HFF-Myc (cell line): Measurements from ENCODE around the gene SRSF1.
A peak's percentile ranks its signal among the peaks of the same experiment; 100 is the strongest.

Experiments
- DNase-seq: peaks from one replicate; pipeline ENCODE4 v3.0.0-alpha.2; 2011; ENCODE audit warnings: low read depth; ENCODE audit errors: extremely low read depth
- H3K4me3 ChIP-seq: replicated peaks from 2 replicates; pipeline ENCODE4 v1.5.1; 2011; ENCODE audit warnings: low read depth, mild to moderate bottlenecking, control low read depth, low read length
- CTCF ChIP-seq: IDR thresholded peaks from 2 replicates; pipeline ENCODE4 v1.5.1; 2012; ENCODE audit warnings: mild to moderate bottlenecking, low read depth, low read length, control low read depth; ENCODE audit errors: missing control alignments

Gene SRSF1

DNA sequence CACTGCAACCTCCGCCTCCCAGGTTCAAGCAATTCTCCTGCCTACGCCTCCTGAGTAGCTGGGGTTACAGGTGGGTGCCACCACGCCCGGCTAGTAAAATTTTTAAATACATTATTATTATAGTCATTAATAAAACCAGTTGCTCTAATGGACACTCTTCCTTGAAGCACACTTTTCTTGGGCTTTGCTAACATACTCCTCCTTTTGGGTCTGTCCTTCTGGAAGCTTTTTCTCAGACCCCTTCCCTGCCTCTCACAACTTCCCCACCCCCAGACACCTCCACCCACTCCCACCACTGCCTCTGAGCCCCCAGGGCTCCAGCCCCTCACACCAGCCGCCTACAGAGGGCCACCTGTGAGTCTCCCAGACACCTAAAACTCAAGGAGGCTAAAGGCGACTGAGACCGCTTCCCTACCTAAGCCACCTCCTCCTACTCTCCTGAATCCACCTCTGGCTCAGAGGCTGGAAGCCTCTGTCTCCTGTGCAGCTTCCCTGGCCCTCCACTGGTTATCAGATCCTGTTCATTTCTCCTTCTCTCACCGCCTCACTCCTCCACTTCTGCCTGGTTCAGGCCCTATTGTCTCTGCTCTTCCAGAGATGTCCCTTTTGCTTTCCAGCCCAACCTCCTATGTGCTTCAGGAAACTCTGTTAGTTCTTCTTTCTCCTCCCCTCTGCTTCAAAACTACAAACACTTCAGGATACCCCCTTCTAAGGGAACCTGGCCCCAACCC lies 49.8 kb downstream of the SRSF1 start:
- DNase-seq: no peak
- no peak for TF ChIP-seq CTCF

DNA sequence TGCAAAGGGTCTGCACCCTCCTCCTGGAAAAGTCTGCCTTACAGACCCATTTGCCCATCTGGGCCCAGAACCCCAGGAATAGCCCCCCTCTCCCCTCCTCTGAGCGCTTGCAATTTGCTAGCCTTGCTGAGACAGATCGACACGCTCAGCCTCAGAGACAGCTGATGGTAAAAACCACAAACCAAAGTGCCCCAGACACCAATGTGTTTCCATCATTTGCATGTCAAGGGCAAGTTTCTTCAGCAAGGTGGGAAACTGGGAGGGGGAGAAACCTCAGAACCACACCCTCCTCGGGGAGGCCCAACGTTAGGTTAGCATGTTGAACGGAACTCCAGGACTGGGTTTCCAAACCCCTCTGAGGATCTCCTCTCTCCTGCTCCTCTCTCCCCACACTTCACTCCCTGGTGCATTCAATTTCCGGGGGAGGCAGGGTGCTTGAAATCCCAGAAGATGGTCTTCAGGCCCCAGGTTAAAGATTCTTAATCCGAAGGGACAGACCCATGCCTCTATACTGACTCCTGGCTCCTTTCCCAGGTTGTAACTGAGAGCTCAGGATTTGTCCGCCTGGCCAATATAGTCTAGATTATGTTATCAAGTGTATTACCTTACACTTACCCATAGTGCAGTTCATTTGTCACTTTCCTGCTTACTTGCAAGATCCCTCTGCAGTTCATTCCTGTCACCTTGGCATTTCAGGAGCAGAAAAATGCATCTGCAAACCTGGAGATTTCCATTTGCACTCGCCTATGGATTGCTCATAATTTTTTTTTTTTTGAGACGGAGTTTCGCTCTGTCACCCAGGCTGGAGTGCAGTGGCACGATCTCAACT lies 50.5 kb downstream of the SRSF1 start:
- no peak for DNase-seq
- TF ChIP-seq CTCF: no peak
- no peak overlapping the region for H3K4me3 ChIP-seq

More for the DNA sequence above, 49.8 kb downstream of the SRSF1 start:
- no peak overlapping the region for H3K4me3 ChIP-seq

GRCh38 chr17:57955183-57955931 lies 51.7 kb downstream of the SRSF1 start, which contains the start of gene CUEDC1:
Gene CUEDC1 (minus strand): TSS chr17:57955412. CDS start chr17:57885564, 69,848 bp downstream.
- peak within 1 kb of the TSS; percentile 63 for H3K4me3 ChIP-seq
- no peak for TF ChIP-seq CTCF
- no peak for DNase-seq

DNA sequence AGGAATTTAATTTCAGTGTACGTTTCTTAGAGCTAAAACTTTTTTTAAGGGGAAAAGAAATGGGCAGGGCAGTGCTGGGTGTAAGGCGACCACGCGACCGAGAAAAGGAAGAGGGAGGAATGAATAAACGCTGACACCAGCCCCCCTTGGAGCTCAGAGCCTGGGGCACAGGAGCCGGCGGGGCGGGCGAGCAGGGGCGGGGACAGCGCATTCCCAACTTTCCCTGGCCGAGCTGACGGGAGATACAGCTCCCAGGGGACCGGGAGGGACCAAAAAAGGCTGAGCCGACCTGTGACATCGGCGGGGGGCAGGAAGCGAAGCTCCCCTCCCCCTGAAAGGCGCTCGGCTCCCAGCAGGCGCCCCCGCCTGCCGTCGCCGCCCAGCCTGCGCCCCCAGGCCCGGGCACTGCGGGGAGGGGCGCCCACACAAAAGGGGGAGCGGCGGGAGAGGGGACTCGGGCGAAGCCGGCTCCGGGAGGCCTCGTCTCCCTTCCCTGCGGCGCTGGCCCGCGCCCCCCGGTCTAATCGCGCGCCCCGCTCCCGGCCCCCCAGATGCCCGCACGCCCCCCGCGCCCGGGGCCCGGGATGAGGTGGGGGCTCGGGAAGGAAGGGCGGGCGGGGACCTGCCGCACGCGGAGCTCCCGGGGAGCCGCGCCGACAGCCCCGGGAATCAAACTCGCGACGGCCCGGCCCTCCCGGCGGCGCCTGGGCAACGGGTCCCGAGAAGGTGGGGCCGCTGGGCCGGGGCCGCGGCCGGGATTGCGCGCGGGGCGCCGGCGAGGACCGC lies 52.5 kb downstream of the SRSF1 start:
- TF ChIP-seq CTCF: no peak
- peak overlapping the region; percentile 63 for H3K4me3 ChIP-seq
- no peak for DNase-seq

DNA sequence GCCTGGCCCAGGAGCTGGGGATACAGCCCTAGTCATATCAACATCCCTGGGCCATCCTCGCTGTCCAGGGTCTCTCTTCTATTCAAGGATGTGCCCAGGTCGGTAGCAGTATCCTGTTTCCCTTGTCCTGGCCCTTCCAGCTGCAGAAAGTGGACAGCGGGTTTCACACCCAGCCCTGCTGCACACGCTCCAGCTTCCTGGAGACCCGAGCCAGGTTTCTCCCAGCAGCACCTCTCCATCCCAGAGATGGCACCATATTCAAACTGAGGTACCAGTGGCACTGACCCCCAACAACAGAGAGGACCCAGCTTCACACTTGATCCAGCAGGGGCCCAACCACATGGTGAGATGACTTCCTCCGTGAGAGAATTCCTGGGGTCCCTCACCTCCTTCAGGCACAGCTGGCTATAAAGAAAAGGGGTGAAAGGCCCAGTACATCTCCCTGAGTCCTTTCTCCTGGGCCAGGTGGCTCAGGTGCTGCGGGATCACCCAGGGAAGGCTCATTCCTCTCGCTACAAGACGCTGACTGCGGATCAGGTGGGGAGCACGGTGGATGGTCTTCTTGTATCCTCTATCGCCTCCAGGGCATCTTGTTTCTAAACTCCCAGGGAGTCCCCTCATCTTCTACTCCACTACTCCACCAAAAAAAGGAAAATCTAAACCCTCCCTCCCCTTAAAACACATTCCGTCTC lies 53.2 kb downstream of the SRSF1 start:
- DNase-seq: no peak
- TF ChIP-seq CTCF: no peak
- H3K4me3 ChIP-seq: peak overlapping the region; percentile 63
